ENCODE data around the gene MOG. TPM values are rescaled to one million over a fixed set of nuclear protein-coding genes. Genes with fewer than 3 reads are reported as not detected.

The MOG gene
- total RNA-seq, 2 donors from 2014 or later: 0.16 to 2.4 TPM

- no peaks in the 10 kb centered on the region for H3K36me3 ChIP-seq
- peak overlapping the region; percentile 86 to 92 for H3K4me3 ChIP-seq
- no peaks in the 10 kb centered on the region for H3K27me3 ChIP-seq
- TF ChIP-seq CTCF (IDR thresholded peaks at IDR 0.05): no peak
- peak overlapping the region; percentile 83 to 91 for H3K27ac ChIP-seq
- H3K9me3 ChIP-seq: no peaks in the 10 kb centered on the region
- peaks cover 3 to 34% of the 10 kb centered on the region in 2 donors for H3K4me1 ChIP-seq
- DNase-seq (ENCODE audit: low spot score): no peak
These were observed 24.8 kb upstream of the MOG start for GRCh38 chr6:29631860-29632731.

- Histone ChIP-seq H3K27ac (peak within 1 kb of the TSS; percentile 83 to 91), H3K27me3 (no peaks in the 10 kb centered on the region), H3K36me3 (no peaks in the 10 kb centered on the region), H3K4me3 (peak within 1 kb of the TSS; percentile 86 to 92), H3K9me3 (no peaks in the 10 kb centered on the region), H3K4me1 (peaks cover 3 to 27% of the 10 kb centered on the region in 2 donors)
- peak; percentile 82 for DNase-seq (ENCODE audit: low spot score)
- TF ChIP-seq CTCF (IDR thresholded peaks at IDR 0.05): no peak
These were observed 23.9 kb upstream of the MOG start, which contains the start of gene GABBR1 for GRCh38 chr6:29632789-29633533. TSS of gene GABBR1 (minus strand) at chr6:29633183. CDS start at chr6:29632385, 798 bp downstream.

- Histone ChIP-seq H3K9me3 (no peaks in the 10 kb centered on the region), H3K27ac (peak overlapping the region; percentile 83 to 91), H3K27me3 (no peaks in the 10 kb centered on the region), H3K4me1 (peaks cover 3 to 23% of the 10 kb centered on the region in 2 donors), H3K36me3 (no peaks in the 10 kb centered on the region), H3K4me3 (peak overlapping the region; percentile 86 to 92)
- TF ChIP-seq CTCF (IDR thresholded peaks at IDR 0.05): no peak
- DNase-seq (ENCODE audit: low spot score): no peak
These were observed 23.4 kb upstream of the MOG start for GRCh38 chr6:29633534-29633905.

- TF ChIP-seq CTCF (IDR thresholded peaks at IDR 0.05): no peak
- no peak for DNase-seq (ENCODE audit: low spot score)
- H3K9me3 ChIP-seq: no peaks in the 10 kb centered on the region
- no peak overlapping the region for H3K4me3 ChIP-seq
- no peaks in the 10 kb centered on the region for H3K36me3 ChIP-seq
- H3K27me3 ChIP-seq: no peaks in the 10 kb centered on the region
- no peak overlapping the region for H3K27ac ChIP-seq
- peaks cover 0 to 1% of the 10 kb centered on the region in 2 donors for H3K4me1 ChIP-seq
These were observed 19.6 kb upstream of the MOG start for GRCh38 chr6:29637247-29637646.

- TF ChIP-seq CTCF (IDR thresholded peaks at IDR 0.05): no peak
- Histone ChIP-seq H3K27me3 (no peaks in the 10 kb centered on the region), H3K36me3 (no peaks in the 10 kb centered on the region), H3K9me3 (no peaks in the 10 kb centered on the region), H3K4me1 (no peaks in the 10 kb centered on the region), H3K27ac (no peak overlapping the region), H3K4me3 (no peak overlapping the region)
- no peak for DNase-seq (ENCODE audit: low spot score)
These were observed 15.3 kb upstream of the MOG start for GRCh38 chr6:29641430-29642148.

All from right atrium auricular region (tissue), 2 donors.